Skeletal muscle tissue (tissue), 4 donors: Measurements from ENCODE around the gene GRIN3A. TPM values are rescaled to one million over a fixed set of nuclear protein-coding genes. Genes with fewer than 3 reads are reported as not detected.

ENCODE experiments used
- H3K27ac ChIP-seq: one replicate; pipeline ENCODE4 v1.7.0; 2013; ENCODE audit warnings: mild to moderate bottlenecking, low read depth, low read length, inconsistent platforms
- H3K27me3 ChIP-seq, 3 donors: one replicate each; pipeline ENCODE4 v1.7.0; 2013; ENCODE audit warnings: low read length in 3 of 3; ENCODE audit not compliant: control insufficient read depth in 3 of 3, insufficient read depth in 3 of 3
- H3K36me3 ChIP-seq, 3 donors: one replicate each; pipeline ENCODE4 v1.7.0; 2013; ENCODE audit warnings: low read length in 3 of 3; ENCODE audit not compliant: control insufficient read depth in 3 of 3, insufficient read depth in 3 of 3
- H3K4me1 ChIP-seq, 3 donors: one replicate each; pipeline ENCODE4 v1.7.0; 2013; ENCODE audit warnings: low read length in 3 of 3, mild to moderate bottlenecking in 3 of 3; ENCODE audit not compliant: control insufficient read depth in 3 of 3, insufficient read depth in 3 of 3
- H3K4me3 ChIP-seq, 3 donors: one replicate each; pipeline ENCODE4 v1.7.0; 2013; ENCODE audit warnings: low read length in 3 of 3
- H3K9ac ChIP-seq, 3 donors: one replicate each; pipeline ENCODE4 v1.7.0; 2013; ENCODE audit warnings: low read length in 3 of 3, mild to moderate bottlenecking in 3 of 3, moderate library complexity in 2 of 3, low read depth in 1 of 3
- H3K9me3 ChIP-seq, 3 donors: one replicate each; pipeline ENCODE4 v1.7.0; 2013; ENCODE audit warnings: low read length in 3 of 3; ENCODE audit not compliant: control insufficient read depth in 3 of 3
- total RNA-seq: library from RNA; depleted of rRNA; stranded (reverse); fragments of >200 nt; gene quantifications from one replicate; pipeline ENCODE4 v1.2.3, GENCODE V29; 2014
- donor health status: Osteomylitis.

GRIN3A gene
- total RNA-seq, 1 donor from 2014 or later, result 0.52 TPM

GRCh38 chr9:101639311-101639710, 99.1 kb downstream of the GRIN3A start:
- H3K27ac ChIP-seq, result no peak overlapping the region

GRCh38 chr9:101636247-101636646, 102.2 kb downstream of the GRIN3A start:
- no peaks in the 10 kb centered on the region for H3K4me1 ChIP-seq
- no peak overlapping the region for H3K27ac ChIP-seq
- H3K36me3 ChIP-seq, result no peaks in the 10 kb centered on the region
- no peak overlapping the region for H3K4me3 ChIP-seq
- no peak overlapping the region for H3K9ac ChIP-seq
- H3K9me3 ChIP-seq, result no peaks in the 10 kb centered on the region
- no peaks in the 10 kb centered on the region for H3K27me3 ChIP-seq

More at GRCh38 chr9:101639311-101639710, 99.1 kb downstream of the GRIN3A start:
- Histone ChIP-seq H3K4me1 (no peaks in the 10 kb centered on the region), H3K27me3 (no peaks in the 10 kb centered on the region), H3K4me3 (no peak overlapping the region), H3K9me3 (peaks cover 0 to 2% (median 0%) of the 10 kb centered on the region in 3 donors), H3K9ac (no peak overlapping the region), H3K36me3 (no peaks in the 10 kb centered on the region)

- Histone ChIP-seq H3K4me1 (no peaks in the 10 kb centered on the region), H3K27me3 (no peaks in the 10 kb centered on the region), H3K4me3 (no peak overlapping the region), H3K9ac (no peak overlapping the region), H3K36me3 (no peaks in the 10 kb centered on the region), H3K9me3 (no peaks in the 10 kb centered on the region), H3K27ac (no peak overlapping the region)
Observed at GRCh38 chr9:101635473-101635872, 103.0 kb downstream of the GRIN3A start.

- H3K27ac ChIP-seq, result no peak overlapping the region
- H3K4me1 ChIP-seq, result no peaks in the 10 kb centered on the region
- no peaks in the 10 kb centered on the region for H3K27me3 ChIP-seq
- no peak overlapping the region for H3K4me3 ChIP-seq
- no peak overlapping the region for H3K9ac ChIP-seq
- no peaks in the 10 kb centered on the region for H3K36me3 ChIP-seq
- H3K9me3 ChIP-seq, result no peaks in the 10 kb centered on the region
Observed at GRCh38 chr9:101634741-101635409, 103.6 kb downstream of the GRIN3A start.

GRCh38 chr9:101632611-101633010, 105.8 kb downstream of the GRIN3A start:
- Histone ChIP-seq H3K4me3 (no peak overlapping the region), H3K27ac (no peak overlapping the region), H3K4me1 (no peaks in the 10 kb centered on the region), H3K9ac (no peak overlapping the region), H3K36me3 (no peaks in the 10 kb centered on the region), H3K9me3 (no peaks in the 10 kb centered on the region), H3K27me3 (no peaks in the 10 kb centered on the region)

- H3K27ac ChIP-seq, result no peak overlapping the region
Observed at GRCh38 chr9:101631892-101632291, 106.6 kb downstream of the GRIN3A start.

GRCh38 chr9:101629636-101630035, 108.8 kb downstream of the GRIN3A start:
- H3K27ac ChIP-seq, result no peak overlapping the region
- no peak overlapping the region for H3K9ac ChIP-seq
- H3K27me3 ChIP-seq, result no peaks in the 10 kb centered on the region
- H3K4me3 ChIP-seq, result no peak overlapping the region
- H3K4me1 ChIP-seq, result no peaks in the 10 kb centered on the region
- H3K9me3 ChIP-seq, result no peaks in the 10 kb centered on the region
- no peaks in the 10 kb centered on the region for H3K36me3 ChIP-seq

More at GRCh38 chr9:101631892-101632291, 106.6 kb downstream of the GRIN3A start:
- Histone ChIP-seq H3K36me3 (no peaks in the 10 kb centered on the region), H3K9me3 (no peaks in the 10 kb centered on the region), H3K9ac (no peak overlapping the region), H3K4me1 (no peaks in the 10 kb centered on the region), H3K4me3 (no peak overlapping the region), H3K27me3 (no peaks in the 10 kb centered on the region)

GRCh38 chr9:101628173-101628572, 110.3 kb downstream of the GRIN3A start:
- H3K4me1 ChIP-seq, result no peaks in the 10 kb centered on the region
- H3K27ac ChIP-seq, result no peak overlapping the region
- H3K9ac ChIP-seq, result no peak overlapping the region
- H3K27me3 ChIP-seq, result no peaks in the 10 kb centered on the region
- H3K4me3 ChIP-seq, result no peak overlapping the region
- H3K9me3 ChIP-seq, result no peaks in the 10 kb centered on the region
- H3K36me3 ChIP-seq, result no peaks in the 10 kb centered on the region

GRCh38 chr9:101626295-101626694, 112.2 kb downstream of the GRIN3A start:
- Histone ChIP-seq H3K4me1 (no peaks in the 10 kb centered on the region), H3K9ac (no peak overlapping the region), H3K9me3 (no peaks in the 10 kb centered on the region), H3K27ac (no peak overlapping the region), H3K4me3 (no peak overlapping the region), H3K36me3 (no peaks in the 10 kb centered on the region), H3K27me3 (no peaks in the 10 kb centered on the region)

GRCh38 chr9:101625876-101626275, 112.6 kb downstream of the GRIN3A start:
- Histone ChIP-seq H3K27me3 (no peaks in the 10 kb centered on the region), H3K4me1 (no peaks in the 10 kb centered on the region), H3K9ac (no peak overlapping the region), H3K27ac (no peak overlapping the region), H3K9me3 (no peaks in the 10 kb centered on the region), H3K36me3 (no peaks in the 10 kb centered on the region), H3K4me3 (no peak overlapping the region)
